Mesenchymal stem cell (in vitro differentiated cells and primary cell): Measurements from ENCODE around the gene ABCC1.
"Not testable (repeated sequence)": the region's sequence is repeated elsewhere in the genome, so short reads cannot be mapped to it uniquely, and the experiment has no call there.

Experiments
- DNase-seq: peaks from one replicate; pipeline ENCODE4 v3.0.0-alpha.2; 2013
- H2AFZ ChIP-seq: one replicate; pipeline ENCODE4 v1.6.1; 2013; ENCODE audit warnings: low read depth, mild to moderate bottlenecking, control low read depth, inconsistent platforms, low read length, moderate library complexity
- H2AK5ac ChIP-seq: 2 replicates; pipeline ENCODE4 v1.6.1; 2013; ENCODE audit warnings: low read length, moderate library complexity, mild to moderate bottlenecking, inconsistent platforms; ENCODE audit not compliant: severe bottlenecking
- H2BK120ac ChIP-seq: one replicate; pipeline ENCODE4 v1.6.1; 2013; ENCODE audit warnings: low read depth, mild to moderate bottlenecking, inconsistent platforms, low read length, moderate library complexity
- H2BK12ac ChIP-seq, 2 experiments: one replicate each; pipeline ENCODE4 v1.6.1; 2013; ENCODE audit warnings: inconsistent platforms in 2 of 2, low read length in 2 of 2, mild to moderate bottlenecking in 2 of 2, moderate library complexity in 2 of 2, control low read depth in 1 of 2
- H2BK15ac ChIP-seq: one replicate; pipeline ENCODE4 v1.6.1; 2013; ENCODE audit warnings: mild to moderate bottlenecking, low read depth, inconsistent platforms; ENCODE audit not compliant: poor library complexity, severe bottlenecking
- H2BK5ac ChIP-seq: 2 replicates; pipeline ENCODE4 v1.6.1; 2013; ENCODE audit warnings: low read depth, mild to moderate bottlenecking, low read length, control low read depth, inconsistent platforms; ENCODE audit not compliant: poor library complexity, severe bottlenecking
- H3K14ac ChIP-seq, 2 experiments: one replicate each; pipeline ENCODE4 v1.6.1; 2013; ENCODE audit warnings: inconsistent platforms in 2 of 2, low read length in 2 of 2, control low read depth in 1 of 2, mild to moderate bottlenecking in 1 of 2, moderate library complexity in 1 of 2
- H3K18ac ChIP-seq, 2 experiments: one replicate each; pipeline ENCODE4 v1.6.1; 2013; ENCODE audit warnings: inconsistent platforms in 2 of 2, low read length in 2 of 2, control low read depth in 1 of 2, low read depth in 1 of 2, mild to moderate bottlenecking in 1 of 2
- H3K23ac ChIP-seq, 2 experiments: one replicate each; pipeline ENCODE4 v1.6.1; 2013; ENCODE audit warnings: inconsistent platforms in 2 of 2, low read length in 2 of 2, mild to moderate bottlenecking in 2 of 2, moderate library complexity in 2 of 2, control low read depth in 1 of 2
- H3K27ac ChIP-seq: 2 replicates; pipeline ENCODE4 v1.5.1; 2013; ENCODE audit warnings: mild to moderate bottlenecking, moderate library complexity, low read length, control low read depth, inconsistent platforms; ENCODE audit not compliant: poor library complexity, severe bottlenecking
- H3K27me3 ChIP-seq, 2 experiments: 2 replicates each; pipeline versions ENCODE4 v1.6.1 to v1.7.0; 2013; ENCODE audit warnings: low read length in 2 of 2, mild to moderate bottlenecking in 2 of 2, moderate library complexity in 2 of 2, control low read depth in 1 of 2, inconsistent platforms in 1 of 2; ENCODE audit not compliant: control insufficient read depth in 1 of 2, insufficient read depth in 1 of 2
- H3K36me3 ChIP-seq, 2 experiments: 2 replicates each; pipeline versions ENCODE4 v1.6.1 to v1.7.0; 2013; ENCODE audit warnings: low read length in 2 of 2, control low read depth in 1 of 2, inconsistent platforms in 1 of 2, low read depth in 1 of 2, mild to moderate bottlenecking in 1 of 2; ENCODE audit not compliant: insufficient read depth in 2 of 2, control insufficient read depth in 1 of 2
- H3K4ac ChIP-seq, 2 experiments: one replicate each; pipeline ENCODE4 v1.6.1; 2013; ENCODE audit warnings: inconsistent platforms in 2 of 2, low read length in 2 of 2, mild to moderate bottlenecking in 2 of 2, moderate library complexity in 2 of 2, control low read depth in 1 of 2, low read depth in 1 of 2
- H3K4me1 ChIP-seq: 2 replicates; pipeline ENCODE4 v1.6.1; 2013; ENCODE audit warnings: low read depth, low read length, control low read depth; ENCODE audit not compliant: control insufficient read depth, insufficient read depth
- H3K4me2 ChIP-seq: 2 replicates; pipeline ENCODE4 v1.6.1; 2013; ENCODE audit warnings: low read length, mild to moderate bottlenecking, inconsistent platforms; ENCODE audit not compliant: poor library complexity, severe bottlenecking
- H3K4me3 ChIP-seq, 2 experiments: 2 replicates each; pipeline versions ENCODE4 v1.5.1 to v1.7.0; 2013; ENCODE audit warnings: low read length in 2 of 2, mild to moderate bottlenecking in 2 of 2, control low read depth in 1 of 2, low read depth in 1 of 2; ENCODE audit not compliant: insufficient read depth in 1 of 2
- H3K79me1 ChIP-seq: replicated peaks from 2 replicates; pipeline ENCODE4 v1.6.1; 2013; ENCODE audit warnings: mild to moderate bottlenecking, control low read depth, low read length, inconsistent platforms; ENCODE audit not compliant: poor library complexity, severe bottlenecking
- H3K9ac ChIP-seq: 2 replicates; pipeline ENCODE4 v1.7.0; 2013; ENCODE audit warnings: mild to moderate bottlenecking, low read length, moderate library complexity
- H3K9me3 ChIP-seq: 2 replicates; pipeline ENCODE4 v1.7.0; 2013; ENCODE audit warnings: mild to moderate bottlenecking, low read length; ENCODE audit not compliant: control insufficient read depth
- H4K8ac ChIP-seq: one replicate; pipeline ENCODE4 v1.6.1; 2013; ENCODE audit warnings: inconsistent platforms, mild to moderate bottlenecking, low read length, moderate library complexity
- H4K91ac ChIP-seq: one replicate; pipeline ENCODE4 v1.6.1; 2013; ENCODE audit warnings: mild to moderate bottlenecking, low read length, inconsistent platforms
- WGBS: methylation state at CpG from one replicate; pipeline ENCODE4 v1.1.7; 2013; ENCODE audit warnings: mixed read lengths; 5-methylcytosine and 5-hydroxymethylcytosine counted together

The ABCC1 gene

DNA sequence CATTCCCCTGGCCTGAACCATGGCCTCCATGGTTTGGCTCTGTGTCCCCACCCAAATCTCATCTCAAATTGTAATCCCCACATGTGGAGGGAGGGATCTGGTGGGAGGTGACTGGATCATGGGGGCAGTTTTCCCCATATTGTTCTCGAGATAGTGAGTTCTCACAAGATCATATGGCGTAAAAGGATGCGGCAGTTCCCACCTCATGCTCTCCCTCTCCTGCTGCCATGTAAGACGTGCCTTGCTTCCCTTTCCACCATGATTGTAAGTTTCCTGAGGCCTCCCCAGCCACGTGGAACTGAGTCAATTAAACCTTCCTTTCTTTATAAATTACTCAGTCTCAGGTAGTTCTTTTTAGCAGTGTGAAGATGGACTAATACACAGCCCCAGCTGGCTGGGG is 212.4 kb downstream of the ABCC1 start:
- H3K18ac ChIP-seq, H3K4ac ChIP-seq, H2BK12ac ChIP-seq, H2BK5ac ChIP-seq, H3K4me2 ChIP-seq, H3K9ac ChIP-seq, H3K4me1 ChIP-seq, H3K4me3 ChIP-seq, H2BK15ac ChIP-seq, H4K91ac ChIP-seq, H3K79me1 ChIP-seq, H2AFZ ChIP-seq, H2BK120ac ChIP-seq, H3K23ac ChIP-seq, H2AK5ac ChIP-seq, H3K27ac ChIP-seq, H4K8ac ChIP-seq, H3K14ac ChIP-seq, DNase-seq: not testable (repeated sequence)
- peaks cover 21% of the 10 kb centered on the region for H3K9me3 ChIP-seq
- 85% methylated on average over 4 of the region's 5 CpGs for WGBS
- peaks cover 0 to 28% of the 10 kb centered on the region in 2 experiments for H3K36me3 ChIP-seq
- peaks cover 14 to 33% of the 10 kb centered on the region in 2 experiments for H3K27me3 ChIP-seq

DNA sequence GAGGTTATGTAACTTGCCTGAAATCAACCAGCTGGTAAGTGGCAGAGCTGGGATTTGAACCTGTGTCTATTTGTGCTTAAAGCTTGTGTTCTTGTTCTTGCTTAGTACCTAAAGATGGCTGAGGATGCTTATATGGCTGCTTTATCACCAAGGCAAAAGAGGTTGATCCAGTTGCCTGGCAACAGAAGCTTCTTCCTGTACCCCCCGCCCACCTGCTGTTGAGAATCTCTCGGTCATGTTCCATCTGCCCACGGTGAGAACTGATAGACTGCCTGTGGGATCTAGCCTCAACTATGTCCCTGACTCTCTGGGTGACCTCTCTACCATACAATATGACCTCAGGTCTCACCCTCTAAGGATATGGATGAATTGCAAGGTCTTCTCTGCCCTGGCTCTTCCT is 213.2 kb downstream of the ABCC1 start:
- H4K8ac ChIP-seq: no peak overlapping the region
- H2AFZ ChIP-seq: no peak overlapping the region
- H3K79me1 ChIP-seq: no peaks in the 10 kb centered on the region
- peaks cover 21% of the 10 kb centered on the region for H3K9me3 ChIP-seq
- H3K4me1 ChIP-seq: peaks cover 3% of the 10 kb centered on the region
- no peak overlapping the region for H3K27ac ChIP-seq
- H3K27me3 ChIP-seq: peaks cover 14 to 33% of the 10 kb centered on the region in 2 experiments
- H3K36me3 ChIP-seq: peaks cover 0 to 26% of the 10 kb centered on the region in 2 experiments
- no peak overlapping the region for H3K4me3 ChIP-seq
- no peak overlapping the region for H4K91ac ChIP-seq
- H3K4ac ChIP-seq: no peak overlapping the region
- no peak overlapping the region for H2BK12ac ChIP-seq
- H2BK15ac ChIP-seq: no peak overlapping the region
- H3K4me2 ChIP-seq: no peak overlapping the region
- no peak overlapping the region for H3K18ac ChIP-seq
- H2BK5ac ChIP-seq: no peak overlapping the region
- no peak overlapping the region for H3K9ac ChIP-seq
- H2BK120ac ChIP-seq: no peak overlapping the region
- DNase-seq: no peak
- 75% methylated on average over 3 of the region's 3 CpGs for WGBS
- H3K23ac ChIP-seq: no peak overlapping the region
- H2AK5ac ChIP-seq: no peak overlapping the region
- H3K14ac ChIP-seq: no peak overlapping the region

DNA sequence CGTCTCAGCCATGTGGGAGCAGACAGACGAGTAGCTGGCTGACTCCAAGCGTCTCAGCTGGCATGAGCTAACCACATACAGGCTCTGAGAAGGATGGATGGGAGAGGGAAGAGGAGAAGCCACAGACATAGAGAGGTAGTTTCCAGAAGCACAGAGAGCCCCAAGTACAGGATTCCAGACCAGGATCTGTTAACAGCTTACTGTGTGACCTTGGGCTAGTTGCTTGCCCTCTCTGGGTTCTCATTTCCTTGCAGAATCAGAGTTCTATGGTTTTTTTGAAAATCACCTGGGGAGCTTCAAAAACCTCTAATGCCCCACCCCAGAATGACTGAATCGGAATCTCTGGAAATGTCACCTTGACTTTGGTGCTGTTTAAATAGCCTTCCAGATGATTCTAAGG is 213.7 kb downstream of the ABCC1 start:
- H3K4me3 ChIP-seq: no peak overlapping the region
- H3K4me2 ChIP-seq: no peak overlapping the region
- WGBS: 90% methylated on average over 4 of the region's 4 CpGs

DNA sequence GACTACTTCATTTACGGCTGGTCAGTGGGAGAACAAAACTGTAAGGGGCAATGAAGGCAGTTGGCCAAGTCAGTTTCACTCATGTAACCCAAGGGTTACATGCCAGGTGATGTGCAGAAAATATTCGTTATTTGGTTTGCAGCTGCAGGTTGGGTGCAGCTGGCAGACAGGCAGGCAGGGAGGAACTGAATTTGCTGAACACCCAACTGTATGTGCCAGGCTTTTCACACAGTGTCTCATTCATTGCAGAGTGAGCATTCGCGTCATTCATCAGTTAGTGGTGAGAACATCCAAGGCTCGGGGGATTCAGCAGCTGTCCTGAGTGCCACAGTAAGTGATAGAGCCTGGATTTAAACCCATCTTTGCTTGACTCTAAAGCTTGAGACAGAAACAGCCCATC is 214.2 kb downstream of the ABCC1 start:
- Histone ChIP-seq H4K91ac (no peak overlapping the region), H3K9ac (no peak overlapping the region)

More for the DNA sequence above, 213.7 kb downstream of the ABCC1 start:
- Histone ChIP-seq H3K27ac (no peak overlapping the region), H2AFZ (no peak overlapping the region), H2BK12ac (no peak overlapping the region), H4K91ac (no peak overlapping the region), H3K27me3 (peaks cover 14 to 33% of the 10 kb centered on the region in 2 experiments), H3K14ac (no peak overlapping the region), H3K23ac (no peak overlapping the region), H2BK15ac (no peak overlapping the region), H3K79me1 (no peaks in the 10 kb centered on the region), H2BK5ac (no peak overlapping the region), H2AK5ac (no peak overlapping the region), H3K9me3 (peaks cover 18% of the 10 kb centered on the region), H3K36me3 (peaks cover 0 to 28% of the 10 kb centered on the region in 2 experiments), H3K4me1 (peaks cover 3% of the 10 kb centered on the region), H2BK120ac (no peak overlapping the region), H3K18ac (no peak overlapping the region), H3K4ac (no peak overlapping the region), H4K8ac (no peak overlapping the region), H3K9ac (no peak overlapping the region)
- DNase-seq: no peak

More for the DNA sequence above, 214.2 kb downstream of the ABCC1 start:
- peaks cover 0 to 33% of the 10 kb centered on the region in 2 experiments for H3K36me3 ChIP-seq
- H2AFZ ChIP-seq: no peak overlapping the region
- no peak overlapping the region for H3K4me2 ChIP-seq
- H3K4ac ChIP-seq: no peak overlapping the region
- WGBS: 95% methylated on average over 5 of the region's 5 CpGs
- DNase-seq: no peak
- H2BK15ac ChIP-seq: no peak overlapping the region
- H2BK5ac ChIP-seq: no peak overlapping the region
- no peak overlapping the region for H3K14ac ChIP-seq
- H2AK5ac ChIP-seq: no peak overlapping the region
- no peak overlapping the region for H2BK12ac ChIP-seq
- H3K4me3 ChIP-seq: no peak overlapping the region
- peaks cover 3% of the 10 kb centered on the region for H3K4me1 ChIP-seq
- no peak overlapping the region for H4K8ac ChIP-seq
- no peak overlapping the region for H3K23ac ChIP-seq
- peaks cover 14% of the 10 kb centered on the region for H3K9me3 ChIP-seq
- H2BK120ac ChIP-seq: no peak overlapping the region
- H3K18ac ChIP-seq: no peak overlapping the region
- no peaks in the 10 kb centered on the region for H3K79me1 ChIP-seq
- no peak overlapping the region for H3K27ac ChIP-seq
- peaks cover 14 to 33% of the 10 kb centered on the region in 2 experiments for H3K27me3 ChIP-seq
